HG03575 (cell line): ENCODE results near the gene LUZP1.

Experiments
- ATAC-seq: cut with Tn5 transposase; IDR thresholded peaks from one replicate; pipeline ENCODE4 v1.9.1; 2021; ENCODE audit not compliant: unreplicated experiment, insufficient number of reproducible peaks, low FRiP score; ENCODE audit errors: extremely low read depth

The LUZP1 gene

DNA sequence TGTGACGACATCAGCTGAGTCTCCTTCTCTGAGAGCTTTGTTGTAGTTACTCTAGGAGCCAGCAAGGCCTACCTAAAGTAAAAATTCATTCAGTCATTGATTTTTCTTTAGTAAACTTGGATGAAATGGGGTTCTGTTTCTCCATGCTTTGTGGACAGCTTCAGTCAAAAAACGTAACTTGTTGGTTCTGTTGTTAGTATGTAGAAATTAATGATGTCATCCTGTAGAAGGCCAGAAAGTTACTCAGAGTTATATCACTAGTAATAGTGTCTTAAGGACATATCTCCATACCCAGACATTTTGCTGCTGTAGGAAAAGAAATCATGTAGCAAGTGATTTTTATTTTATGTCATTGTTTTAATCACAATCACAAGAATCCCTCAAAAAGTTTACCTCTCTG, 106.4 kb downstream of the LUZP1 start:
- ATAC-seq = no peak

DNA sequence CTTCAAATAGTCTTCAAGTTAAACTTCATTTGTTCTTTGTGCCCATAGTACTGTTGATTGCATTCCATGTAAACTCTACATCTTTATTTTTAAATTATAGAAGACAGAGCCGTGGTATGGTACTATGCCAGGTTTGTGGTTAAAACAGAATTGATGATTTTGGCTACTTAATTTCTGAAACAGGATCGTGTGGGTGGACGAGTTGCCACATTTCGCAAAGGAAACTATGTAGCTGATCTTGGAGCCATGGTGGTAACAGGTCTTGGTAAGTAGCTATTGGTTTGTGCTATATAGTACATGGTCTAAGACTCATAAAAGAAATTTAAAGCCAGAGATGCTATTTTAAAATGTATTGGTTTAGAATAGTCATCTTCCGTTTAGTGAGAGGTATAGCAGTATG, 111.4 kb downstream of the LUZP1 start:
- ATAC-seq = no peak

DNA sequence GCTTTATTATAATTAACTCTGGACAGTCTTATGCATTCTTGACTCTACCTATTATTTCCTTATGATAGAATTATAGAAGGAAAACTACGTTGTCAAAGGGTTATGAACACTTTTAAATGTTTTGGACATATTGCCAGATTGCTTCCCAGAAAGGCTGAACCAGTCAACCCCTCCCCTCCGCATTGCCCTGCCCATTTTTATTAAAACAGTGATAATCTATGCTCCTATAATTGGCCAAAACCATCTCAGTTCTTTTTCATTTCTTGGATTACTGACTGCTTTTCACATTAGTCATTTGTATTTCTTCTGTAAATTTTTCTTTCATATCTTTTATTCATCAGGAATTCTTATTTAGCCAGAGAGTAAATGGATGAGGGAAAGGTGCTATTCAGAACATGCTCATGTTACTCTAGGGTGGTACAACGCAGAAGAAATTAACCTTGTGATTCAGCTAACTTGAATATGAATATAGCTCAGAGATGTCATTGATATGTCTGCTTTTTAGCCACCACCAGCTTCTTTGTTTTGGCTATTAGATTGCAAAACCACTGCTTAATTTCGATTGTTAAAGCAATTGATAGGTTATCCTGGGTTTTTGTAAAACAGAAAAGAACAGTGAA, 117.3 kb downstream of the LUZP1 start:
- no peak for ATAC-seq

DNA sequence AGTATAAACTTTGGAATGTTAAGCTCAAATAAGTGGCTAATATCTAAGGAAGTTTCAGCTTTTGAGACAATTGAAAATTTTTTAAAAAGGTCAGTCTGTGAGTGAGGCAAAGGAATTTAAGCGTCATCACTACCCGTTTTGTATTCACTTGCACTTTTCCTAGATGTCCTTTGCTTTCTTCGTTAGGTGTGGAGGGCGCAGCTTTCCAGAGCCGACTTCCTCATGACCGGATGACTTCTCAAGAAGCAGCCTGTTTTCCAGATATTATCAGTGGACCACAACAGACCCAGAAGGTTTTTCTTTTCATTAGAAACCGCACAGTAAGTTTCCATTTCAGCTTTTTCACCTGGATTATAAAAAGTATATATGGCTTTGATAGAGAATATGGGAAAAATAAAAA, 118.5 kb downstream of the LUZP1 start:
- ATAC-seq = no peak

DNA sequence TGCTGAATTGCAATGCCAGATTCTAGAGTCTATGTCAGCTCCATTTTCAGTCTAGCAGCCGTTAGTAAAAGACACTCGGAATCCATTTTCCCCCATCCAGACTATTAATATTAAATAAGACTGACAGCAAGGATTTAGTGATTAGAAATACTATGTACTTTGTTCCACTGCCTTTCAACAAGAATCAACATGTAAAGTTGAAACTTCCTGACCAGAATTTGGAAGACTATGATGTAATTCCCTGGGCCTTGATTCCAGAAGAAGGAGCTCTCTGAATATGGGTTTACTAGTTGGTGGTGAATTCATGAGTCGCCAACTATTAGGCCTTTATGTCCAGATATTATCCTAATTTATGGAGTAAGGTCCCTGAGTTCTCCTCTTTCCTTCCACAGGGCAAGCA, 124.6 kb downstream of the LUZP1 start:
- ATAC-seq = no peak

DNA sequence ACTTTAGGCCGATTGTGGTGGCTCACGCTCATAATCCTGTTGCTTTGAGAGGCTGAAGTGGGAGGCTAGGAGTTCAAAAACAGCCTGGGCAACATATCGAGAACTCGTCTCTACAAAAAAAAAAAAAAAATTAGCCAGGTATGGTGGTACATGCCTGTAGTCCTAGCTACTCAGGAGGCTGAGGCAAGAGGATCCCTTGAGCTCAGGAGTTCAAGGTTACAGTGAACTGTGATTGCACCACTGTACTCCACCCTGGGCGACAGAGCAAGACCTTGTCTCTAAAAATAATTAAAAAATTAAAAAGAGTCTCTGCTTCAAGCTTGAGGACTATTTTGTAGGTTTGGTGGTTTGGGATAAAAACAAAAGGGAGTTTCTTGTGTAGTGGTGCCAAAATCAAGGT, 128.1 kb downstream of the LUZP1 start:
- ATAC-seq = no peak

DNA sequence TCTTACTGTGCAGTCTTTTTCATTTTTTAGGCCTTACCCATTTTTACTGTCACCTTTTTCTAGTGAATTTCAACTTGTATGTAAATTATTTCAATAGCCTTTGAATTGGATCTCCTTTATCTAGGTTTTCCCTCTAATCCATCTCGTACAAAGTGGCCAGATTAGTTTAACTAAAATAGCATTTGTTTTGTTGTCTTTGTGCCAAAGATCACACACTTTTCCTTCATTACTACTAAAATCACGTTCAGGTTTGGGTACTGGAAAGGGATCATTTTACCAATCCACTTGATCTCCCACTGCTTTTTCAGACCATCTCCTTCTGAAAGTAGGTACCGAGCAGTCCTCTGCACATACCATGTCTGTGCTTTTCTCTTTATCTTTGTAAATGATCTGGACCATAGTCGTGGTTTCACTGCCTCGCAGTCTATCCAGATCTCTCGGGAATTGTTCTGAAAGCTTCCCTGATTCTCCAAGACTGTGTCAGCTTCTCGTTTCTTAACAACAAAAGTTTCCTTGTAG, 129.3 kb downstream of the LUZP1 start:
- ATAC-seq = no peak

DNA sequence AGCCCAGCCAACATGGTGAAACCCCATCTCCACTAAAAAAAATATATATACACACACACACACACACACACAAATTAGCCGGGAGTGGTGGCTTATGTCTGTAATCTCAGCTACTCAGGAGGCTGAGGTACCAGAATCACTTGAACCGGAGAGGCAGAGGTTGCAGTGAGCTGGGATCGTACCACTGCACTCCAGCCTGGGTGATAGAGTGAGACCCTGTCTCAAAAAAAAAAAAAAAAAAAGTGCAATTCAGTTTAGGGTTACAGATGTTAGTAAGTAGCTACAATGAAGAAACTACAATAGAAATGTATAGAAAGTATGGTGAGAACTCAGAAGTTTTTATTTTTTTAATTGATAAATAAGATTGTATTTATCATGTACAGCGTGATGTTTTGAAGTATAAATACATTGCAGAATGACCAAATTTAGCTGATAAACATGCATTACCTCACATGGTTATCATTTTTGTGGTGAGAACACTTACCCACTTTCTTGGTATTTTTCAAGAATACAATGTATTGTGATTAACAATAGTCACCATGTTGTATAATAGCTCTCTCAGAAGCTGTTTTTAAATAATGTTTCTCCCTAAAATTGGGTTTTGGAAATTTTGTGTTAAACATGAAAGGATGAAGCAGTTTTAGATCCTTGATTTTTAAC, 131.4 kb downstream of the LUZP1 start:
- no peak for ATAC-seq

DNA sequence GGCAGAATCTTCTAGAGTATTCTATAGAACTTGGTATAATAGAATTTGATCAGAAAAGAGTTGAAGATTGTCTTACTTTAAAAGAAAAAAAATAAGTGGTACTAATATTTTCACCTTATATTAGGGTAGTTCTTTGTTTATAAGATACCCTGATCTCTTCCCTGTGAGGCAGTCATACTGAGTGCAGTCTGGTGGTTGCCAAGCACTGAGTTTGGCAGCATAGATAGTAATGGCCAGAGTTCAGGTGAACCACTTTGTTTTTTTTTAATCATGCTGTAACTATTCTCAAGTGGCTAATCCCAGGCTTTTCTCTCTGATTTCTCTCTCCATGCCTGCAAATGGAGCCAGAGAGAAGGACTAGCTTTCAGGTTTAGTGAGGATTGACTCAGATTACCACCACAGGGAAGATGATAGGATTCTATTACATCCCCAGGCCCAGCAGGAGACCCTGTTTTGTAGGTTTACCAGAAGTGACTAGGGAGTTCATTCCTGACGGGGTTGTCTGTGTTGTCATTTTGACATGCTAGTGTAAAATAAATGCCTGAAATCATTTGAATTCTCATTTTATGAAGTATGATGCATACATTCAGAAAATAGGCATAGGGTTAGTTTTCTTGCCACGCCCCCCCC, 132.7 kb downstream of the LUZP1 start:
- ATAC-seq = no peak
